Cardiac fibroblast (primary cell): ENCODE results near the gene RBM24.

ENCODE experiments used
- DNase-seq, 2 donors: peaks; one replicate each; pipeline versions ENCODE4 v3.0.0 to v3.0.0-alpha.2; 2010; ENCODE audit warnings: low read depth in 2 of 2
- H3K4me3 ChIP-seq, 2 donors: replicated peaks in 1 of 2; 1 replicate in 1 of 2; 2 replicates in 1 of 2; pipeline ENCODE4 v1.5.1; 2011; ENCODE audit warnings: low read depth in 2 of 2, low read length in 2 of 2, mild to moderate bottlenecking in 2 of 2, moderate library complexity in 1 of 2
- TF ChIP-seq, protein P1 (sequence below): IDR thresholded peaks from one replicate; pipeline ENCODE4 v1.5.1; 2011; ENCODE audit warnings: low read depth, mild to moderate bottlenecking, low read length, inconsistent platforms

Gene RBM24

DNA sequence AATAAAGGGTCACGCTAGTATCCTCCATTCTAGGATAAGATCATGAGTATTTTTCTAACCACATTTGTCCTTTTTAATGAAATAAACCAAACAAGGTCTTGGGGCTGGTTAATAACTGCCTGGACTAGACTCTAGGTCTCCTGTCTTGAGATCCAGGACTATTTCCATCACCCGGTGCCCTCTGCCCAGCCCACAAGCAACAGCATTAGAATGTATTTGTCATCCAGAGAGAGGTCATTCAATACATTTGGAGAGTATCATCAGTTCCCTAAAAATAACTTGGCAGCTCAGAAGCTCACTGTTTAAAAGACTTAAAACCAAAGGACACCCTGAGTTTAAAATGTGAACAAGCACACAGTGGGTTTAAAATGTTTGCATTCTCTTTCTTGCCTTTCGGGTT, 4.4 kb upstream of the RBM24 start:
- no peak overlapping the region for H3K4me3 ChIP-seq
- DNase-seq = no peak
- TF ChIP-seq, protein P1, sequence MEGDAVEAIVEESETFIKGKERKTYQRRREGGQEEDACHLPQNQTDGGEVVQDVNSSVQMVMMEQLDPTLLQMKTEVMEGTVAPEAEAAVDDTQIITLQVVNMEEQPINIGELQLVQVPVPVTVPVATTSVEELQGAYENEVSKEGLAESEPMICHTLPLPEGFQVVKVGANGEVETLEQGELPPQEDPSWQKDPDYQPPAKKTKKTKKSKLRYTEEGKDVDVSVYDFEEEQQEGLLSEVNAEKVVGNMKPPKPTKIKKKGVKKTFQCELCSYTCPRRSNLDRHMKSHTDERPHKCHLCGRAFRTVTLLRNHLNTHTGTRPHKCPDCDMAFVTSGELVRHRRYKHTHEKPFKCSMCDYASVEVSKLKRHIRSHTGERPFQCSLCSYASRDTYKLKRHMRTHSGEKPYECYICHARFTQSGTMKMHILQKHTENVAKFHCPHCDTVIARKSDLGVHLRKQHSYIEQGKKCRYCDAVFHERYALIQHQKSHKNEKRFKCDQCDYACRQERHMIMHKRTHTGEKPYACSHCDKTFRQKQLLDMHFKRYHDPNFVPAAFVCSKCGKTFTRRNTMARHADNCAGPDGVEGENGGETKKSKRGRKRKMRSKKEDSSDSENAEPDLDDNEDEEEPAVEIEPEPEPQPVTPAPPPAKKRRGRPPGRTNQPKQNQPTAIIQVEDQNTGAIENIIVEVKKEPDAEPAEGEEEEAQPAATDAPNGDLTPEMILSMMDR = no peak

DNA sequence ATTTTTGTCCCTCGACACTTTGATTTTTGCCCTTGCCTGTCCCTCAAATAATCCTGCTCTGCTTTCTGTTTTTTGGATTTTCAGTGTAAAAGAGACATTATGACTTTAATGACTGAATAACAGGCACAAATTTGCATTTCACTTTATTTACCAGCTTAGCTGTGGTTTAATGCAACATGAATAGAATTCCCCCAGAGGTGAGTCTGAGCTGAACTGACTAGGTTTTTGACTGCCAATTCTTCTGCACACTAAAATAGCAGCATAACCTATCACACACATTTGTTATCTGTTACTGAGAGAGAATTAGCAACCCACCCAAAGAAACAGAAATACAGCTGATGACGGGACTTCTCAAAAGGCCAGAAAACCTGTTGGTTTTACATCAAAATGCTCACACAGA, 3.9 kb upstream of the RBM24 start:
- no peak overlapping the region for H3K4me3 ChIP-seq

DNA sequence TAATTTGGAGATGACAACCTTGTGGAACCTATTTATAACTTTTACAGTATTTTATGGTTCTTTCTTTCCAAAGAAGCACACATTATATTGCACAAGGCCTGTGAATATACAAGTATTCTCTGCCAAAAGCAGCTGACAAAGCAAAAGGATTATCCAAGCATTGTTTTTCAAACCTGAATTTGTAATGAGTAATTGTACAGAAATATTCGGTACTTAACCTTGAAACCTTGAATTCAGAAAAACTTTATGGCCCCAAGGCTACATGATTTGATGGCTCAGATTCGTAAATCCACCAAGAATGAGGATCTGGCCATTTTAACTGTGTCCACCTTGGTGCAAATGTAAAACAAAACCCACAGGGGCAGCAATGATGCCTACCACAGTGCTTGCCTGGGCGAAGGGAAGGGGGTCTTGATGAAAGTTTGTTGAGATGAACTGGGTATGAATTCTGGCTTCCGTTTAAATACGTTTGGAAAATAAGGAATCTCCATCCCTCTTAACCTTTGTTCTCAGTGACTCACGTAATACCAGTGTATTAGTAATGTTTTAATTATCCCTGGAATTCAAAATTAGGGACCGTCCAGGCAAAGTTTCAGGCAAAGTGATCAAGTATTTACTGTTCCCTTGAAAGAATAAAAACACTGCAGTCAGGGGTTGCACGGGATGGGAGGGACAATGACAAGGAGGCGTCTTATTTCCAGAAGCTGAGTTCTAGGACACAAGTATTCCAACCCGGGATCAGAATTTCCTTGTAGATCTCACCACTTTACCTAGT, 2.7 kb upstream of the RBM24 start:
- DNase-seq = peak; percentile 42 to 71
- no peak overlapping the region for H3K4me3 ChIP-seq
- TF ChIP-seq, protein P1 = no peak

More for the DNA sequence above, 3.9 kb upstream of the RBM24 start:
- TF ChIP-seq, protein P1 = no peak
- DNase-seq = no peak

DNA sequence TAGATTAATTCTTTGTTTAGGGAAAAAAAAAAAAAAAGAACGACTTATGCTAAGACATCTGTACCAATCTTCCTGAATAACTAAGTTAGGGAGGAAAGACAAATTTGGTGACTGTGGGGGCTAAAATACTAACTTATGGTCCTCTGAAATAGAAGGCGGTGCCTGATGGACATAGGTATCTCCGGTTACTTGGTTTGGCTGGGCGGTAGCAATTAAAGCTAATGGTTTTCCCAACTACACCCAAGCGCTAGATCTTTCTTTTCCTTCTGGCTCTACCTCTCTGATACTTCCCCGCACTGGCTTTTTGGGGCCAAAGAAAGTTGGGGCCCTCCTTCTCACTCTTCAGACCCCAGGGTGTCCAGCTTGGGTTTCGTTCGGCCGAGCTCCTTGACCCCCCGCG, 1.0 kb upstream of the RBM24 start:
- no peak for DNase-seq
- TF ChIP-seq, protein P1 = no peak
- H3K4me3 ChIP-seq = peak overlapping the region in 1 of 2 donors; percentile 46

DNA sequence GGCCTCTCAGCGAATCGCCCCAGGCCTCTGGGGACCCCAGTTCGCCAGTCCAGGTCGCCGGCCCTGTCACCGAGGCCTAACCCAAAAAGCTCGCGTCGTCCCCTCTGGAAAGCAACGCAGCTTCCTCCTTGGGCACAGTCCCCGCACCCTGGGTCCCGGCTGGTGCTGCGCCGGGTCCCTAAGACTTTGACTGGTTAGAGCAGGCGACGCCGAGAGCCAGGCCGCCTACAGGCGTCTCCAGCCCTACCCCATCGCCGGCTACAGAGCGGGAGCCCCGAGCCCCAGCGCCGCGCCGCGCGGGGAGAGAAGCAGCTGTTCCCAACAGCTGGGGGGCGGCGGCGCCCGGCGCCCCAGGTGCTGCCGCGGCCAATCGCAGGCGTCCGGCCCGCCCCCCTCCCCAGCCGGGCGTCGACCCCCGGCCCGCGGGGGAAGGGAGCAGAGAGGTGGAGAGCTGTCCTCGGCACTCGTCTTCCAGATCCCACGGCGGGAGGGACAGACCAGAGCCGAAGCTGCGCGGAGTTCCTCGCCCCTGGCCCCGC, 540 bp upstream of the RBM24 start:
- no peak for DNase-seq
- TF ChIP-seq, protein P1 = peak; percentile 13
- H3K4me3 ChIP-seq = peak overlapping the region; percentile 46 to 60

DNA sequence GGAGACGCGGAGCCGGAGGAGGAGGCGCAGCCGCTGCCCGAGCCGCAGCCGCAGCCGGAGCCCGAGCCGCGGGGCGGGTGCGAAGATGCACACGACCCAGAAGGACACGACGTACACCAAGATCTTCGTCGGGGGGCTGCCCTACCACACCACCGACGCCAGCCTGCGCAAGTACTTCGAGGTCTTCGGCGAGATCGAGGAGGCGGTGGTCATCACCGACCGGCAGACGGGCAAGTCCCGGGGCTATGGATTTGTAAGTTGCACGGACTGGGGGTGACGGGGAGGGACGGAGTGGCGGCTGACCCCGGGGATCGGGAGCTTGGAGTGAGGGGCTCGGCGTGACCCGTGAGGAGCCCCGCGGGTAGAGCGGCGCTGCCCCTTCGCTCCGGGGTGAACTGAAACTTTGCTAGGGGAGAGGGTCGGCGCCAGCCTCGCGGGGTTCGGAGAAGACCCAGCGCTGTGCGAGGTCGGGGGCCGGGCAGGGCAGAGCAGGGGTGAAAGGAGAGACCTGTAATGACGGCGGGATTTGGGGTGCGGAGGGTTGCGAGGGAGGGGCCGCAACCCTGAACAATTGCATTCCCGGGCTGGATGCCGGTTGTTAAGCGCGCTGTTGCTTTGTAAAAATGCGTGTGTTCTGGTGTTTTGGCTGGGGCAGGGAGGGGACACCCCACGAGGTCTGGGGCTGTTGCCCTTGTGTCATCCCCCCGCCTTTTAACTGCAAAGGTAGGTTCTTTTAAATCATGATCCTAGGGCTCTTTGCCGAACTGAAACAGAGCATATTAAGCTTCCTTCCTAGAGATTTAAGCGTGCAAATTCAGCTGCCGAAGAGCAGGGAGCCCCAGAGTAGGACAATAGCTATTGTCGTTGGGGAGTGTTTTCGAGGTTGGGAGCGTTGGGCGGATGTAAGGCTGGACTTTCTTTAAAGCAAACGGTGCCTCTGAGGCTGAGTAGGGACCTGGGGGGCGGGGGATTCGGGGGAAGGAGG, 628 bp downstream of the RBM24 start:
- TF ChIP-seq, protein P1 = no peak
- DNase-seq = peak; percentile 25 to 35
- H3K4me3 ChIP-seq = peak overlapping the region; percentile 60 to 75
